Measurements from ENCODE around the gene SPINK1. TPM values are rescaled to one million over a fixed set of nuclear protein-coding genes. Genes with fewer than 3 reads are reported as not detected.

The SPINK1 gene
- polyA plus RNA-seq, 2 of the 4 experiments (the other 2 are of a cell fraction) = 0.22 TPM; not detected in 1

DNA sequence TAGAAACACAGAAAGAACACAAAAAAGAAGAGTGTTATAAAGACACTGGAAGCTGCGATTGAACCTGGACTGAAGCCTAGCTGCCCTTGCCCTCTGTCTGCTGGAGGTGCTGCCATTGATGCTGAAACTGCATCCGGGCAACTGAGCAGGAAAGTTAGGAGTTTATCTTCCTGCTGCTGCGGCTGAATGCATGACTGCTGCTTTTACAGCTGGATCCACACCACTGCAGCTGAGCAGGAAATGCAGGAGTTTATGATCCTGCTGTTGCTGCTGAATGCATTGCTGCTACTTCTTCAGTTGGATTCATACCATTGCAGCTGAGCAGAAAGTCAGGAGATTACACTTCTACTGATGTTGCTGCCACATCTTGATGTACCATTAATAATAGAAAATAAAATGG, 27.1 kb downstream of the SPINK1 start:
- ATAC-seq (no peak), FAIRE-seq (no peak), DNase-seq (ENCODE audit: low read depth in 1 of 2, low spot score in 1 of 2) (no peak)
- WGBS (ENCODE audit: missing lambda C conversion rate) = 2% methylated on average over 3 of the region's 3 CpGs
- ChIA-PET CTCF (interaction anchor here (2.0 kb wide), 1 partner anchor 19 kb away, joined by 6 read pairs; no protein-coding TSS in a partner anchor), POLR2A (no interaction called here)
- H3K9me3 ChIP-seq = no peaks in the 10 kb centered on the region
- no peak overlapping the region for H3K4me3 ChIP-seq
- TF ChIP-seq ZNF302 (CRISPR knock-in tag; IDR thresholded peaks at IDR 0.05) (no peak), ESRRA (IDR thresholded peaks at IDR 0.05; ENCODE audit: borderline replicate concordance, low read length) (no peak), PHF8 (IDR thresholded peaks at IDR 0.05; ENCODE audit: borderline replicate concordance, low read depth) (no peak), HOXB13 (CRISPR knock-in tag; IDR thresholded peaks at IDR 0.05; ENCODE audit: low read depth) (no peak), EHMT2 (IDR thresholded peaks at IDR 0.05; ENCODE audit: low read depth) (no peak), NR3C1 (IDR thresholded peaks at IDR 0.05) (no peak), MAFK (IDR thresholded peaks at IDR 0.05; ENCODE audit: partially characterized antibody) (no peak), RCOR1 (IDR thresholded peaks at IDR 0.05; ENCODE audit: low read depth, low read length) (no peak), HOXA7 (CRISPR knock-in tag; IDR thresholded peaks at IDR 0.05) (no peak), EHF (CRISPR knock-in tag; IDR thresholded peaks at IDR 0.05) (no peak), RAD21 (conservative IDR thresholded peaks at IDR 0.05 in 1 of 2, IDR thresholded peaks at IDR 0.05 in 1 of 2) (no peak), SREBF2 (IDR thresholded peaks at IDR 0.05) (no peak), POLR2AphosphoS2 (conservative IDR thresholded peaks at IDR 0.05; ENCODE audit: low read length) (no peak), CBX2 (IDR thresholded peaks at IDR 0.05; ENCODE audit: borderline replicate concordance, low read depth) (no peak), HDAC2 (IDR thresholded peaks at IDR 0.05) (no peak), KDM1A (IDR thresholded peaks at IDR 0.05; ENCODE audit: low read depth) (no peak), FOSB (CRISPR knock-in tag; IDR thresholded peaks at IDR 0.05) (no peak), SMC3 (IDR thresholded peaks at IDR 0.05) (no peak)
- TF ChIP-seq, protein P1, sequence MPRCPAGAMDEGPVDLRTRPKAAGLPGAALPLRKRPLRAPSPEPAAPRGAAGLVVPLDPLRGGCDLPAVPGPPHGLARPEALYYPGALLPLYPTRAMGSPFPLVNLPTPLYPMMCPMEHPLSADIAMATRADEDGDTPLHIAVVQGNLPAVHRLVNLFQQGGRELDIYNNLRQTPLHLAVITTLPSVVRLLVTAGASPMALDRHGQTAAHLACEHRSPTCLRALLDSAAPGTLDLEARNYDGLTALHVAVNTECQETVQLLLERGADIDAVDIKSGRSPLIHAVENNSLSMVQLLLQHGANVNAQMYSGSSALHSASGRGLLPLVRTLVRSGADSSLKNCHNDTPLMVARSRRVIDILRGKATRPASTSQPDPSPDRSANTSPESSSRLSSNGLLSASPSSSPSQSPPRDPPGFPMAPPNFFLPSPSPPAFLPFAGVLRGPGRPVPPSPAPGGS (IDR thresholded peaks at IDR 0.05) = no peak
- TF ChIP-seq, protein P2, sequence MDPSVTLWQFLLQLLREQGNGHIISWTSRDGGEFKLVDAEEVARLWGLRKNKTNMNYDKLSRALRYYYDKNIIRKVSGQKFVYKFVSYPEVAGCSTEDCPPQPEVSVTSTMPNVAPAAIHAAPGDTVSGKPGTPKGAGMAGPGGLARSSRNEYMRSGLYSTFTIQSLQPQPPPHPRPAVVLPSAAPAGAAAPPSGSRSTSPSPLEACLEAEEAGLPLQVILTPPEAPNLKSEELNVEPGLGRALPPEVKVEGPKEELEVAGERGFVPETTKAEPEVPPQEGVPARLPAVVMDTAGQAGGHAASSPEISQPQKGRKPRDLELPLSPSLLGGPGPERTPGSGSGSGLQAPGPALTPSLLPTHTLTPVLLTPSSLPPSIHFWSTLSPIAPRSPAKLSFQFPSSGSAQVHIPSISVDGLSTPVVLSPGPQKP (IDR thresholded peaks at IDR 0.05; ENCODE audit: low read depth, low read length) = no peak
- no peak overlapping the region for H3K4me2 ChIP-seq
- H3K4me1 ChIP-seq = no peaks in the 10 kb centered on the region
- no peak overlapping the region for H3K27ac ChIP-seq

DNA sequence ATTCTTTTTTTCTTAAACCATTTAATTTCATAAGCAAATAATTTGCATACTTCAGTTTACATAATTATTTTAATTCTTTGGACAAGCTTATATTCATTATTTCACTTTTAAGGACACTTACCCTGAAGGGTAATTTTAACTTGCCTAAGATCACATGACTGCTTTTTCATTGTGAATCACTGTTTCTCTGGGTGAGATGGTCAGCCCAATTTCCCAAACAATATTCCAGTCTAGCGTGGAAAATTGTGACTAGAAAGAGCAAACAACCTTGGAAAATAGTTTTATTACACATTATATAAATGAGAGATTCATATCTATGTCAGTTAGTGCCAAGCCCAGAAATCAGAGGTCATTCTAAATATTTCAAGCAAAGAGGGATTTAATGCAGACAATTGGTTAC, 27.5 kb downstream of the SPINK1 start:
- no peaks in the 10 kb centered on the region for H3K4me1 ChIP-seq
- no peak for DNase-seq (ENCODE audit: low read depth in 1 of 2, low spot score in 1 of 2)
- H3K4me2 ChIP-seq = no peak overlapping the region
- H3K9me3 ChIP-seq = no peaks in the 10 kb centered on the region
- no peak overlapping the region for H3K4me3 ChIP-seq
- TF ChIP-seq FOSB (CRISPR knock-in tag; IDR thresholded peaks at IDR 0.05) (no peak), GATA3 (IDR thresholded peaks at IDR 0.05; ENCODE audit: borderline replicate concordance) (no peak), EHMT2 (IDR thresholded peaks at IDR 0.05; ENCODE audit: low read depth) (no peak), MAZ (IDR thresholded peaks at IDR 0.05; ENCODE audit: borderline replicate concordance, low read depth, low read length) (no peak), NR3C1 (IDR thresholded peaks at IDR 0.05) (no peak), RNF2 (IDR thresholded peaks at IDR 0.05; ENCODE audit: borderline replicate concordance, low read depth) (no peak), KDM5A (IDR thresholded peaks at IDR 0.05) (no peak), CEBPB (IDR thresholded peaks at IDR 0.05) (no peak), RCOR1 (IDR thresholded peaks at IDR 0.05; ENCODE audit: low read depth, low read length) (no peak), CHD2 (IDR thresholded peaks at IDR 0.05; ENCODE audit: low read length, partially characterized antibody) (no peak), HOXB5 (CRISPR knock-in tag; IDR thresholded peaks at IDR 0.05) (no peak), MYC (IDR thresholded peaks at IDR 0.05; ENCODE audit: borderline replicate concordance, low read length) (no peak), POLR2A (IDR thresholded peaks at IDR 0.05; ENCODE audit: low read length) (no peak), JUNB (IDR thresholded peaks at IDR 0.05) (no peak), KDM1A (IDR thresholded peaks at IDR 0.05; ENCODE audit: low read depth) (no peak)
- TF ChIP-seq, protein P3, sequence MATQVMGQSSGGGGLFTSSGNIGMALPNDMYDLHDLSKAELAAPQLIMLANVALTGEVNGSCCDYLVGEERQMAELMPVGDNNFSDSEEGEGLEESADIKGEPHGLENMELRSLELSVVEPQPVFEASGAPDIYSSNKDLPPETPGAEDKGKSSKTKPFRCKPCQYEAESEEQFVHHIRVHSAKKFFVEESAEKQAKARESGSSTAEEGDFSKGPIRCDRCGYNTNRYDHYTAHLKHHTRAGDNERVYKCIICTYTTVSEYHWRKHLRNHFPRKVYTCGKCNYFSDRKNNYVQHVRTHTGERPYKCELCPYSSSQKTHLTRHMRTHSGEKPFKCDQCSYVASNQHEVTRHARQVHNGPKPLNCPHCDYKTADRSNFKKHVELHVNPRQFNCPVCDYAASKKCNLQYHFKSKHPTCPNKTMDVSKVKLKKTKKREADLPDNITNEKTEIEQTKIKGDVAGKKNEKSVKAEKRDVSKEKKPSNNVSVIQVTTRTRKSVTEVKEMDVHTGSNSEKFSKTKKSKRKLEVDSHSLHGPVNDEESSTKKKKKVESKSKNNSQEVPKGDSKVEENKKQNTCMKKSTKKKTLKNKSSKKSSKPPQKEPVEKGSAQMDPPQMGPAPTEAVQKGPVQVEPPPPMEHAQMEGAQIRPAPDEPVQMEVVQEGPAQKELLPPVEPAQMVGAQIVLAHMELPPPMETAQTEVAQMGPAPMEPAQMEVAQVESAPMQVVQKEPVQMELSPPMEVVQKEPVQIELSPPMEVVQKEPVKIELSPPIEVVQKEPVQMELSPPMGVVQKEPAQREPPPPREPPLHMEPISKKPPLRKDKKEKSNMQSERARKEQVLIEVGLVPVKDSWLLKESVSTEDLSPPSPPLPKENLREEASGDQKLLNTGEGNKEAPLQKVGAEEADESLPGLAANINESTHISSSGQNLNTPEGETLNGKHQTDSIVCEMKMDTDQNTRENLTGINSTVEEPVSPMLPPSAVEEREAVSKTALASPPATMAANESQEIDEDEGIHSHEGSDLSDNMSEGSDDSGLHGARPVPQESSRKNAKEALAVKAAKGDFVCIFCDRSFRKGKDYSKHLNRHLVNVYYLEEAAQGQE (IDR thresholded peaks at IDR 0.05) = no peak
- TF ChIP-seq, protein P4, sequence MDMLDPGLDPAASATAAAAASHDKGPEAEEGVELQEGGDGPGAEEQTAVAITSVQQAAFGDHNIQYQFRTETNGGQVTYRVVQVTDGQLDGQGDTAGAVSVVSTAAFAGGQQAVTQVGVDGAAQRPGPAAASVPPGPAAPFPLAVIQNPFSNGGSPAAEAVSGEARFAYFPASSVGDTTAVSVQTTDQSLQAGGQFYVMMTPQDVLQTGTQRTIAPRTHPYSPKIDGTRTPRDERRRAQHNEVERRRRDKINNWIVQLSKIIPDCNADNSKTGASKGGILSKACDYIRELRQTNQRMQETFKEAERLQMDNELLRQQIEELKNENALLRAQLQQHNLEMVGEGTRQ (IDR thresholded peaks at IDR 0.05) = no peak
- FAIRE-seq = no peak
- H3K27ac ChIP-seq = no peak overlapping the region
- ATAC-seq = no peak
- CTCF ChIA-PET = interaction anchor here (2.0 kb wide), 1 partner anchor 19 kb away, joined by 6 read pairs; no protein-coding TSS in a partner anchor
- POLR2A ChIA-PET = no interaction called here
- WGBS (ENCODE audit: missing lambda C conversion rate) = 7% methylated on average over 1 of the region's 1 CpG

Measured in A549 (cell line).